ENCODE measurements around the gene TTC23L. TPM values are rescaled to one million over a fixed set of nuclear protein-coding genes. Genes with fewer than 3 reads are reported as not detected.

TTC23L gene
- total RNA-seq, 1 experiment from 2014 or later, result 0.41 TPM

DNA sequence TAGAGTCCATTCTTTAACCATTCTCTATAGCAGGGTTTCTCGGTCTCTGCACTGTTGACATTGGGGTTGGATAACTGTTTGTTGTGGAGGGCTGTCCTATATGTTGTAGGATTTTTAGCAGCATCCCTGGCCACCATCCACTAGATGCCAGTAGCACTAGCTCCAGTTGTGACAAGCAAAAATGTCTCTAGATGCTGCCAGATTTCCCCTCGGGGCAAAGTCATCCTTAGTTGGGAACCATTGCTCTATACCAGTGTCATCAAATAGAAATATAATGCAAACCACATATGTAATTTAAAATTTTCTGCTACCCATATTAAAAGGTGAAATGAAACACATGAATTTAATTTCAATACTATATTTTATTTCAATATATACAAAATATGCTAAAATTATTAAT is 2.9 kb downstream of the TTC23L start:
- no peaks in the 10 kb centered on the region for H3K9me3 ChIP-seq (ENCODE audit: low read depth, low read length, poor library complexity, severe bottlenecking)
- H3K4me3 ChIP-seq (ENCODE audit: low read depth, low read length, poor library complexity, severe bottlenecking), result no peak overlapping the region
- no peaks in the 10 kb centered on the region for H3K27me3 ChIP-seq (replicated peaks; ENCODE audit: insufficient read depth, low read depth, low read length, poor library complexity)
- CTCF ChIA-PET, result no interaction called here
- POLR2A ChIA-PET (ENCODE audit: low non-redundant PET), result no interaction called here
- no peaks in the 10 kb centered on the region for H3K36me3 ChIP-seq (ENCODE audit: insufficient read depth, low read length, poor library complexity, severe bottlenecking)
- H3K4me1 ChIP-seq (ENCODE audit: insufficient read depth, low read length, poor library complexity, severe bottlenecking), result no peaks in the 10 kb centered on the region
- intact Hi-C loops (cut with micrococcal nuclease; ENCODE audit: unreplicated experiment), result no loop called here
- peak; percentile 7 for DNase-seq (ENCODE audit: low spot score)
- TF ChIP-seq EZH2 (IDR thresholded peaks at IDR 0.05; ENCODE audit: borderline replicate concordance, low read depth, low read length, poor library complexity, severe bottlenecking) (no peak), CTCF (conservative IDR thresholded peaks at IDR 0.05; ENCODE audit: low read depth, low read length) (no peak)
- no TSS peak for BruUV-seq (replicated peaks)
- H3K27ac ChIP-seq (ENCODE audit: low read depth, low read length, poor library complexity, severe bottlenecking), result no peak overlapping the region

DNA sequence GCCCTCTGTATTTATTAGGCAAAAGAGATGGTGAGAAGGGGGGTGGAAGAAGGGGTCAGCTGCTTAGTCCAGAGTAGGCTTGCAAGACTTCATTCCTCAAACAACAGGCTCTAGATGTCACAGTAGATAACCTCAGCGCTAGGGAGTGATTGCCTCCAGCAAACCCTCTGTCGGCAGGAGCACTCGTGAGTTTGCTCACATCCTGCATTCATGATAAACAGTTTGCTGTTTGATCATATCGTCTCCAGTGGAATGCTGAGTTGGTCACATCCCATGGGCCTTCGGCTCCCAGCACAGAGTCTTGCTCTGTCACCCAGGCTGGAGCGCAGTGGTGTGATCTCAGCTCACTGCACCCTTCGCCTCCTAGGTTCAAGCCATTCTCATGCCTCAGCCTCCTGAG is 3.6 kb downstream of the TTC23L start:
- intact Hi-C loops (cut with micrococcal nuclease; ENCODE audit: unreplicated experiment), result no loop called here
- Histone ChIP-seq H3K36me3 (ENCODE audit: insufficient read depth, low read length, poor library complexity, severe bottlenecking) (no peaks in the 10 kb centered on the region), H3K9me3 (ENCODE audit: low read depth, low read length, poor library complexity, severe bottlenecking) (no peaks in the 10 kb centered on the region), H3K27me3 (replicated peaks; ENCODE audit: insufficient read depth, low read depth, low read length, poor library complexity) (no peaks in the 10 kb centered on the region), H3K4me3 (ENCODE audit: low read depth, low read length, poor library complexity, severe bottlenecking) (no peak overlapping the region), H3K4me1 (ENCODE audit: insufficient read depth, low read length, poor library complexity, severe bottlenecking) (no peaks in the 10 kb centered on the region), H3K27ac (ENCODE audit: low read depth, low read length, poor library complexity, severe bottlenecking) (no peak overlapping the region)
- ChIA-PET CTCF (no interaction called here), POLR2A (ENCODE audit: low non-redundant PET) (no interaction called here)
- no peak for DNase-seq (ENCODE audit: low spot score)
- TF ChIP-seq EZH2 (IDR thresholded peaks at IDR 0.05; ENCODE audit: borderline replicate concordance, low read depth, low read length, poor library complexity, severe bottlenecking), result no peak
- no peak for TF ChIP-seq CTCF (conservative IDR thresholded peaks at IDR 0.05; ENCODE audit: low read depth, low read length)
- BruUV-seq (replicated peaks), result no TSS peak

DNA sequence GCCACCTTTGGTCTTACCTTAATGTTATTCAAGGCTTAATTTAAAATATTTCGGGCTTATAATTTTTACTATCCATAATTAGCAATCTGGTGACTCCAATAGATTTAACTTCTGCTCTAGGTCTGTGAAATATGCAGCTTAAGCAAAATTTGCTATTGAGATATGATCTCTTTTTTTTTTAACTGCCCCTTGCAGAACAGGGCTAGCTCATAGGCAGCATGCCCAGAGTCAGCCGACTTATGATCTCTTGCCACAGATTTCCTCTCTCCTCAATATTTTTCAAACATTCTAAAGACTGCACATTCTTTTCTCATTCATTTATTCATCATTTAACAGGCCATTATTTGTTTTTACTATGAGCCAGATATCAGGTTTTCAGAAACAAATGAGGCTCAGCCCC is 4.5 kb downstream of the TTC23L start:
- Histone ChIP-seq H3K9me3 (ENCODE audit: low read depth, low read length, poor library complexity, severe bottlenecking) (no peaks in the 10 kb centered on the region), H3K4me1 (ENCODE audit: insufficient read depth, low read length, poor library complexity, severe bottlenecking) (no peaks in the 10 kb centered on the region), H3K36me3 (ENCODE audit: insufficient read depth, low read length, poor library complexity, severe bottlenecking) (no peaks in the 10 kb centered on the region), H3K27me3 (replicated peaks; ENCODE audit: insufficient read depth, low read depth, low read length, poor library complexity) (no peaks in the 10 kb centered on the region), H3K27ac (ENCODE audit: low read depth, low read length, poor library complexity, severe bottlenecking) (no peak overlapping the region), H3K4me3 (ENCODE audit: low read depth, low read length, poor library complexity, severe bottlenecking) (no peak overlapping the region)
- ChIA-PET POLR2A (ENCODE audit: low non-redundant PET) (no interaction called here), CTCF (no interaction called here)
- intact Hi-C loops (cut with micrococcal nuclease; ENCODE audit: unreplicated experiment), result no loop called here
- no peak for DNase-seq (ENCODE audit: low spot score)
- TF ChIP-seq EZH2 (IDR thresholded peaks at IDR 0.05; ENCODE audit: borderline replicate concordance, low read depth, low read length, poor library complexity, severe bottlenecking) (no peak), CTCF (conservative IDR thresholded peaks at IDR 0.05; ENCODE audit: low read depth, low read length) (no peak)
- no TSS peak for BruUV-seq (replicated peaks)
